Stimulated activated CD8-positive, alpha-beta memory T cell treated with anti-CD3 and anti-CD28 coated beads, Interleukin-4, amount 100 ng/mL, for 24 hours (primary cell): ENCODE data around the gene OGG1.
"Not testable (repeated sequence)": the region's sequence is repeated elsewhere in the genome, so short reads cannot be mapped to it uniquely, and the experiment has no call there.

Source experiments
- DNase-seq: peaks from one replicate; pipeline ENCODE4 v3.0.0-alpha.2; 2020; ENCODE audit warnings: low read depth

OGG1 gene

GRCh38 chr3:9765865-9766264, 16.1 kb downstream of the OGG1 start:
- no peak for DNase-seq

- DNase-seq = no peak
Observed at GRCh38 chr3:9767418-9767817, 17.7 kb downstream of the OGG1 start.

- no peak for DNase-seq
Observed at GRCh38 chr3:9768141-9768775, 18.5 kb downstream of the OGG1 start.

- no peak for DNase-seq
Observed at GRCh38 chr3:9769012-9769411, 19.3 kb downstream of the OGG1 start.

GRCh38 chr3:9769426-9770275, 19.9 kb downstream of the OGG1 start, which contains the start of gene CAMK1:
CAMK1 (minus strand) TSS chr3:9769947; CDS start chr3:9767749, 2,198 bp downstream.
- peak; percentile 49 for DNase-seq

- DNase-seq = no peak
Observed at GRCh38 chr3:9770276-9770812, 20.6 kb downstream of the OGG1 start.

- DNase-seq = not testable (repeated sequence)
Observed at GRCh38 chr3:9771007-9771406, 21.3 kb downstream of the OGG1 start.

GRCh38 chr3:9776896-9777693, 27.3 kb downstream of the OGG1 start:
- DNase-seq = no peak

- DNase-seq = no peak
Observed at GRCh38 chr3:9777694-9778021, 27.9 kb downstream of the OGG1 start.

- peak; percentile 44 for DNase-seq
Observed at GRCh38 chr3:9778143-9779074, 28.7 kb downstream of the OGG1 start.

- DNase-seq = no peak
Observed at GRCh38 chr3:9779075-9779593, 29.4 kb downstream of the OGG1 start.

GRCh38 chr3:9779721-9780457, 30.1 kb downstream of the OGG1 start:
- DNase-seq = peak; percentile 26

GRCh38 chr3:9780458-9780812, 30.7 kb downstream of the OGG1 start:
- DNase-seq = no peak

- DNase-seq = no peak
Observed at GRCh38 chr3:9780910-9781309, 31.2 kb downstream of the OGG1 start.

GRCh38 chr3:9781551-9781950, 31.8 kb downstream of the OGG1 start:
- no peak for DNase-seq

- no peak for DNase-seq
Observed at GRCh38 chr3:9781978-9782603, 32.3 kb downstream of the OGG1 start.

GRCh38 chr3:9782770-9783169, 33.0 kb downstream of the OGG1 start:
- DNase-seq = no peak

GRCh38 chr3:9783954-9784353, 34.2 kb downstream of the OGG1 start:
- no peak for DNase-seq

GRCh38 chr3:9784965-9785364, 35.2 kb downstream of the OGG1 start:
- no peak for DNase-seq

GRCh38 chr3:9785602-9786001, 35.9 kb downstream of the OGG1 start:
- no peak for DNase-seq
